GM12873 (cell line): Measurements from ENCODE around the gene TMSB10.

Experiments used
- TF ChIP-seq, protein P1 (sequence below): IDR thresholded peaks from 2 replicates; pipeline ENCODE4 v1.5.1; 2012; ENCODE audit warnings: low read depth, mild to moderate bottlenecking, moderate library complexity, low read length, control low read depth; ENCODE audit not compliant: insufficient read depth; ENCODE audit errors: missing control alignments

Gene TMSB10

DNA sequence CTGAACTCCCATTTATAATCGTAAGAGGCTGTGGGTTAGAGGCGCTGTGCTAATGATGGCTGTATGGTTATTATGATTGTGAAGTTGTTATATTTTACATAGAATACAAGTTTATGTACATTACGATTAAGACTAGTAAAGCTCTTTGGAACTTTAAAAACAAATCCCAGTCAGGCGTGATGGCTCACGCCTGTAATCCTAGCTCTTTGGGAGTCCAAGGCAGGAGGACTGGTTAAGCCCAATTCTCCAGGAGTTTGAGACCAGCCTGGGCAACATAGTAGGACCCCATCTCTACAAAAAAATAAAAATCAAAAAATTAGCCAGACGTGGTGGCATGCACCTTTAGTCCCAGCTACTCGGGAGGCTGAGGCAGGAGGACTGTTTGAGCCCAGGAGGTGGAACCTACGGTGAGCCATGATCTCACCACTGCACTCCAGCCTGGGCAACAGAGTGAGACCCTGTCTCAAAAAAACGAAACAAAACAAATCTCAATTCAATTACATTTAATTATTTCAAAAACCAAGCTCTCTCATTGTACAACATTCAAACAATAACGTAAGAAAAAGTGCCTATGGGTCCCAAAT lies 41.6 kb downstream of the TMSB10 start:
- TF ChIP-seq, protein P1, sequence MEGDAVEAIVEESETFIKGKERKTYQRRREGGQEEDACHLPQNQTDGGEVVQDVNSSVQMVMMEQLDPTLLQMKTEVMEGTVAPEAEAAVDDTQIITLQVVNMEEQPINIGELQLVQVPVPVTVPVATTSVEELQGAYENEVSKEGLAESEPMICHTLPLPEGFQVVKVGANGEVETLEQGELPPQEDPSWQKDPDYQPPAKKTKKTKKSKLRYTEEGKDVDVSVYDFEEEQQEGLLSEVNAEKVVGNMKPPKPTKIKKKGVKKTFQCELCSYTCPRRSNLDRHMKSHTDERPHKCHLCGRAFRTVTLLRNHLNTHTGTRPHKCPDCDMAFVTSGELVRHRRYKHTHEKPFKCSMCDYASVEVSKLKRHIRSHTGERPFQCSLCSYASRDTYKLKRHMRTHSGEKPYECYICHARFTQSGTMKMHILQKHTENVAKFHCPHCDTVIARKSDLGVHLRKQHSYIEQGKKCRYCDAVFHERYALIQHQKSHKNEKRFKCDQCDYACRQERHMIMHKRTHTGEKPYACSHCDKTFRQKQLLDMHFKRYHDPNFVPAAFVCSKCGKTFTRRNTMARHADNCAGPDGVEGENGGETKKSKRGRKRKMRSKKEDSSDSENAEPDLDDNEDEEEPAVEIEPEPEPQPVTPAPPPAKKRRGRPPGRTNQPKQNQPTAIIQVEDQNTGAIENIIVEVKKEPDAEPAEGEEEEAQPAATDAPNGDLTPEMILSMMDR = no peak

DNA sequence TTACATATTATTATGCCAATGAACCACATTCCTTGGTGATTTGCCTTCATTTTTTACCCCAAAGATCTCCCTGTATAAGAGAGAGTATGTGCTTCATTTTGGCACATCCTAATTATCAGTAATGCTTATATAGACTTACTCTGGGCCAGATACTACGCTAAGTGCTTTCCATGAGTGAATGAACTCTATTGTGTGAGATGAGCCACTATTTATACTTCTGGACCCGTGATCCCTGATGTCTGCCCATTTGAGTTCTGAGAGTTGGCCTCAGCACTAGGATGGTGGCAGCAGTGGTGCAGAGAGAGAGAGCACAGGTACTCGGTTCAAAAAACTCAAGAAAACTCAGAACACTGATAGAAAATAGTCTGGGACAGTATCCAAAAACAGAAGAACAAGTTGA lies 48.1 kb downstream of the TMSB10 start:
- TF ChIP-seq, protein P1 = no peak

DNA sequence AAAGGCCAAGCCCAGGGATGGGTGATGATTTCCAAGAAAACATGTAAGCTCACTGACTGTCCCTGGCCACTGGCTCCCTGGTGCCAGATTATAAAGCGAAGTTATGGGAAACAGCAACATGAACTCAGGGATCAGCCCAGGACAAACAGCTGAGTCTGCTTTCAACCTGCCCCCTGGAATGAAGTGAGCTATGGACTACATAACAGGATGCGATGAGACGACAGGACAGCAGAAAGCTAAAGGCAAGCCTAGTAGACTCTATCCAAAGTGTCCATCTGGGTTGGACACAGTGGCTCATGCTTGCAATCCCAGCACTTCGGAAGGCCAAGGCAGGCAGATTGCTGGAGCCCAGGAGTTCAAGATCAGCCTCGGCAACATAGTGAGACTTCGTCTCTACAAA lies 48.9 kb downstream of the TMSB10 start:
- TF ChIP-seq, protein P1 = no peak
